ENCODE results near the gene FLAD1. TPM values are rescaled to one million over a fixed set of nuclear protein-coding genes. Genes with fewer than 3 reads are reported as not detected.
A peak's percentile ranks its signal among the peaks of the same experiment; 100 is the strongest.

The FLAD1 gene
- total and polyA plus RNA-seq, 4 donors, result 10.9 to 37.0 (median 30.6) TPM

GRCh38 chr1:154996966-154997701 lies 14.0 kb downstream of the FLAD1 start:
- H3K27me3 ChIP-seq (ENCODE audit: control insufficient read depth in 3 of 3, insufficient read depth in 3 of 3, low read length in 2 of 3), result no peaks in the 10 kb centered on the region
- no peaks in the 10 kb centered on the region for H3K36me3 ChIP-seq (ENCODE audit: control insufficient read depth in 4 of 4, insufficient read depth in 4 of 4, low read length in 4 of 4)
- no peaks in the 10 kb centered on the region for H3K9me3 ChIP-seq (ENCODE audit: control insufficient read depth in 4 of 4, insufficient read depth in 3 of 4, low read length in 3 of 4)
- 71 to 77% methylated on average over 15 of the region's 15 CpGs for WGBS, 2 donors
- no peak overlapping the region for H3K9ac ChIP-seq (ENCODE audit: insufficient read depth in 1 of 2, low read length in 2 of 2)
- H3K4me1 ChIP-seq (ENCODE audit: control insufficient read depth in 5 of 5, insufficient read depth in 5 of 5, low read length in 5 of 5), result peaks cover 0 to 16% (median 5%) of the 10 kb centered on the region in 5 donors
- DNase-seq, result no peak
- H3K4me3 ChIP-seq, result no peak overlapping the region
- no peak overlapping the region for H3K27ac ChIP-seq (ENCODE audit: low read depth in 1 of 2, low read length in 1 of 2)
- ATAC-seq (ENCODE audit: insufficient read depth, low FRiP score), result no peak
- no peak for TF ChIP-seq CTCF (IDR thresholded peaks at IDR 0.05; ENCODE audit: control extremely low read depth, extremely low read depth)

- WGBS, 2 donors, result 75 to 76% methylated on average over 15 to 16 of the region's 16 CpGs
- Histone ChIP-seq H3K27me3 (ENCODE audit: control insufficient read depth in 3 of 3, insufficient read depth in 3 of 3, low read length in 2 of 3) (no peaks in the 10 kb centered on the region), H3K4me1 (ENCODE audit: control insufficient read depth in 5 of 5, insufficient read depth in 5 of 5, low read length in 5 of 5) (peaks cover 0 to 20% (median 5%) of the 10 kb centered on the region in 5 donors), H3K9me3 (ENCODE audit: control insufficient read depth in 4 of 4, insufficient read depth in 3 of 4, low read length in 3 of 4) (no peaks in the 10 kb centered on the region), H3K9ac (ENCODE audit: insufficient read depth in 1 of 2, low read length in 2 of 2) (no peak overlapping the region), H3K4me3 (no peak overlapping the region), H3K27ac (ENCODE audit: low read depth in 1 of 2, low read length in 1 of 2) (no peak overlapping the region), H3K36me3 (ENCODE audit: control insufficient read depth in 4 of 4, insufficient read depth in 4 of 4, low read length in 4 of 4) (no peaks in the 10 kb centered on the region)
- TF ChIP-seq CTCF (IDR thresholded peaks at IDR 0.05; ENCODE audit: control extremely low read depth, extremely low read depth), result no peak
- DNase-seq (no peak), ATAC-seq (ENCODE audit: insufficient read depth, low FRiP score) (no peak)
Observed at GRCh38 chr1:154998201-154998780, 15.1 kb downstream of the FLAD1 start.

GRCh38 chr1:154998818-154999570 lies 15.8 kb downstream of the FLAD1 start:
- H3K36me3 ChIP-seq (ENCODE audit: control insufficient read depth in 4 of 4, insufficient read depth in 4 of 4, low read length in 4 of 4), result no peaks in the 10 kb centered on the region

More at GRCh38 chr1:154998818-154999570, 15.8 kb downstream of the FLAD1 start:
- WGBS, 2 donors, result 11% methylated on average over 40 of the region's 40 CpGs
- peak; percentile 84 to 89 (median 84) for DNase-seq
- TF ChIP-seq CTCF (IDR thresholded peaks at IDR 0.05; ENCODE audit: control extremely low read depth, extremely low read depth), result peak; percentile 65
- no peaks in the 10 kb centered on the region for H3K27me3 ChIP-seq (ENCODE audit: control insufficient read depth in 3 of 3, insufficient read depth in 3 of 3, low read length in 2 of 3)
- ATAC-seq (ENCODE audit: insufficient read depth, low FRiP score), result no peak
- H3K9ac ChIP-seq (ENCODE audit: insufficient read depth in 1 of 2, low read length in 2 of 2), result peak overlapping the region in 1 of 2 donors; percentile 45
- no peak overlapping the region for H3K27ac ChIP-seq (ENCODE audit: low read depth in 1 of 2, low read length in 1 of 2)
- H3K4me1 ChIP-seq (ENCODE audit: control insufficient read depth in 5 of 5, insufficient read depth in 5 of 5, low read length in 5 of 5), result peaks cover 0 to 20% (median 5%) of the 10 kb centered on the region in 5 donors
- H3K4me3 ChIP-seq, result no peak overlapping the region
- no peaks in the 10 kb centered on the region for H3K9me3 ChIP-seq (ENCODE audit: control insufficient read depth in 4 of 4, insufficient read depth in 3 of 4, low read length in 3 of 4)
